ENCODE results near the gene FUT6. TPM values are rescaled to one million over a fixed set of nuclear protein-coding genes. Genes with fewer than 3 reads are reported as not detected.

The FUT6 gene
- total RNA-seq, 2 experiments from 2014 or later, result not detected

DNA sequence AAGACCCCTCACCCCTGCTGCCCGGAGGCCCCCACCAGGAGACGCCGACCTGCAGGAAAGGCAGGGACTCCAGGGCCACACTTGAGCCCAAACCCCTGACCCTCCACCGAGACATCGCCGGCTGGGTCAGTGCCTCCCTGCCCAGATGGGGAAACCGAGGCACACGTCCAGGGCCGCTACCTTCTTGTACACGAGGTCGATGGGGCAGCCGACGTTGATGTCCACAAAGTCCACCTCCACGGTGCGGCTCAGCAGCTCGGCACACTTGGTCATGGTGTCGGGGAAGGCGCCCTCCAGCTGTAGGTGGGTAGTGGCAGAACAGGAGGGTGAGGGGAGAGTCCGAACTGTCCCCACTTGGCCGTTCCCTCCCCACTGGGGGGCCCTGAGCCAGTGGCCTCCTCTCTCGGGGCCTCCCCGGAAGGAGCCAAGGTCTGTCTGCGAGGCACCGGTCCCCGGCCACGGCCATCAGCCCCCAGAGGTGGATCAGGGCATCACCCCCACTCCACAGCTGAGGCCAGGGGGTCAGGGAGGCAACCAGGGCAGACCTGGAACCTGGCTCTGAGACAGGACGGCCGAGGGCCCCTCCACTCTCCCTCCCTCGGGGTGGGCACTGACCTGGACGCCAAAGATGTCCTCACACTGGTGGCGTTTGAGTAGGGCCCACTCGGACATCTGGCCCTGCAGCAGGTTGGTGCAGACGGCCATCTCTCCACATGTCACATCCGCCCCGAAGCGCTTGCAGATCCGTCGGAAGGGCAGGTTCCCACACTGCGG, 51.9 kb downstream of the FUT6 start:
- DNase-seq, result no peak
- ChIA-PET POLR2A (interaction anchor here (4.0 kb wide), 1 partner anchor 41 kb away, joined by 16 read pairs; no protein-coding TSS in a partner anchor), CTCF (no interaction called here)
- intact Hi-C loops (cut with micrococcal nuclease), result no loop called here
- no peaks in the 10 kb centered on the region for H3K9me3 Mint-ChIP-seq
- peaks cover 37% of the 10 kb centered on the region for H3K36me3 Mint-ChIP-seq (ENCODE audit: low read depth)
- TF ChIP-seq, protein P1, sequence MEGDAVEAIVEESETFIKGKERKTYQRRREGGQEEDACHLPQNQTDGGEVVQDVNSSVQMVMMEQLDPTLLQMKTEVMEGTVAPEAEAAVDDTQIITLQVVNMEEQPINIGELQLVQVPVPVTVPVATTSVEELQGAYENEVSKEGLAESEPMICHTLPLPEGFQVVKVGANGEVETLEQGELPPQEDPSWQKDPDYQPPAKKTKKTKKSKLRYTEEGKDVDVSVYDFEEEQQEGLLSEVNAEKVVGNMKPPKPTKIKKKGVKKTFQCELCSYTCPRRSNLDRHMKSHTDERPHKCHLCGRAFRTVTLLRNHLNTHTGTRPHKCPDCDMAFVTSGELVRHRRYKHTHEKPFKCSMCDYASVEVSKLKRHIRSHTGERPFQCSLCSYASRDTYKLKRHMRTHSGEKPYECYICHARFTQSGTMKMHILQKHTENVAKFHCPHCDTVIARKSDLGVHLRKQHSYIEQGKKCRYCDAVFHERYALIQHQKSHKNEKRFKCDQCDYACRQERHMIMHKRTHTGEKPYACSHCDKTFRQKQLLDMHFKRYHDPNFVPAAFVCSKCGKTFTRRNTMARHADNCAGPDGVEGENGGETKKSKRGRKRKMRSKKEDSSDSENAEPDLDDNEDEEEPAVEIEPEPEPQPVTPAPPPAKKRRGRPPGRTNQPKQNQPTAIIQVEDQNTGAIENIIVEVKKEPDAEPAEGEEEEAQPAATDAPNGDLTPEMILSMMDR (IDR thresholded peaks at IDR 0.05), result no peak
- H3K4me1 Mint-ChIP-seq (ENCODE audit: low read depth), result peaks cover 17% of the 10 kb centered on the region
- no peak for ATAC-seq
- no peaks in the 10 kb centered on the region for H3K27me3 Mint-ChIP-seq
- no peak overlapping the region for H3K4me3 Mint-ChIP-seq
- H3K27ac Mint-ChIP-seq, result no peak overlapping the region

DNA sequence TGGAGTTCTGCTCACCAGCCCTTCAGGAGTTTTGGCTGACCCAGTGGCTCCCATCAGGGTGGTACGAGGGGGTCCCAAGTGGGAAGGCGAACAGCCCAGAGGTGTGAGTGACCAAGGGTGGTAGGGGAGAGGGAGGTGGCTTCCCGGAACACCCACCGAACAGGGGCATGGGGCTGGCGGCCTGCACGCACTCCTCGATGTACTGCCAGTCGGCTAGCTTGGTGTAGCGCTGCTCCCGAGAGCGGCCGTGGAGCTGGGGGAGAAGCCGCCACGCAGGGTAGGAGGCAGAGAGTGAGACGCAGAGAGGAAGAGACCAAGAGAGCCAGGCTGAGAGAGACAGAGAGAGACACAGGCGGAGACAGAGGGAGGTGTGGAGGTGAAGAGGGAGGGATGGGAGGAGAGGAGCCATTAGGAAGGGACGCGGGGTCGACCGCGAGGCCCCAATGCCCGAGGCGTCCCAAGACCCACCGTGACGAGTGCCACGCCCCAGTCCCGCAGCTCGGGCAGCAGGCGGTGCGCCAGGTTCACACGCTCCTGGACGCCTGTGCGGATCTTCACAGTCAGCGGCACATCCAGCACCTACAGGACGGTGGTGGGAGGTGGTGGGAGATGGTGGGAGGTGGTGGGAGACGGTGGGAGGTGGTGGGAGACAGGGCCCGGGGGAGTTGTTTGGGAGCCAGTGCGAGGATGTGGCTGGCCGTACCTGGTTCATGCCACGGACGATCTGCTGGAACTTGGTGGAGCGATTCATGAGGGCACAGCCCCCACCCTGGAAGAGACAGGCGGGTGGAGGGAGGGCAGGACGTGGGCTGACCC, 52.7 kb downstream of the FUT6 start:
- Mint-ChIP-seq H3K9me3 (no peaks in the 10 kb centered on the region), H3K4me3 (no peak overlapping the region), H3K36me3 (ENCODE audit: low read depth) (peaks cover 37% of the 10 kb centered on the region), H3K27me3 (no peaks in the 10 kb centered on the region), H3K27ac (no peak overlapping the region), H3K4me1 (ENCODE audit: low read depth) (peaks cover 17% of the 10 kb centered on the region)
- DNase-seq (no peak), ATAC-seq (no peak)
- TF ChIP-seq, protein P1 (IDR thresholded peaks at IDR 0.05), result no peak
- ChIA-PET CTCF (no interaction called here), POLR2A (no interaction called here)
- intact Hi-C loops (cut with micrococcal nuclease), result no loop called here

DNA sequence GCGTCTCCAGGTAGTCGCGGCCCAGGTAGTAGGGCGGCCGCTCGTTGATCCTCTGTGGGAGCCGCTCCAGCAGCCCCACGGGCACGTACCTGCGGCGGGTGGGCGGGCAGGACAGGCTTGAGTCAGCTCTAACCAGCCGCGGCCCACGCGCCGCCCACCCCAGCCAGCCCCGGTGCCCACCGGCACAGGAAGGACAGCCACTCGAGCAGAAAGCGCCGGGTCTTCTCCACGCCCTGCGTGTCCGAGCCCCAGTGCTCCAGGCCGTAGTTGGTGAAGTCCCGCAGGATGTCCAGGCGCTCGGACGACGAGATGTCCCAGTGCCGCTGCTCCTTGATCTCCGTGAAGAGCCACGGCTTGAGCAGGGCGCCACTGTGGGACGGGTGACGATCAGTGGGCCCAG, 54.1 kb downstream of the FUT6 start:
- Mint-ChIP-seq H3K27me3 (no peaks in the 10 kb centered on the region), H3K4me3 (no peak overlapping the region), H3K9me3 (no peaks in the 10 kb centered on the region), H3K27ac (no peak overlapping the region), H3K36me3 (ENCODE audit: low read depth) (peaks cover 29% of the 10 kb centered on the region), H3K4me1 (ENCODE audit: low read depth) (peaks cover 12% of the 10 kb centered on the region)
- intact Hi-C loops (cut with micrococcal nuclease), result no loop called here
- DNase-seq, result no peak
- ATAC-seq, result no peak
- ChIA-PET POLR2A (no interaction called here), CTCF (interaction anchor here (0.9 kb wide), 1 partner anchor 96 kb away, joined by 3 read pairs; no protein-coding TSS in a partner anchor)
- TF ChIP-seq, protein P1 (IDR thresholded peaks at IDR 0.05), result no peak

DNA sequence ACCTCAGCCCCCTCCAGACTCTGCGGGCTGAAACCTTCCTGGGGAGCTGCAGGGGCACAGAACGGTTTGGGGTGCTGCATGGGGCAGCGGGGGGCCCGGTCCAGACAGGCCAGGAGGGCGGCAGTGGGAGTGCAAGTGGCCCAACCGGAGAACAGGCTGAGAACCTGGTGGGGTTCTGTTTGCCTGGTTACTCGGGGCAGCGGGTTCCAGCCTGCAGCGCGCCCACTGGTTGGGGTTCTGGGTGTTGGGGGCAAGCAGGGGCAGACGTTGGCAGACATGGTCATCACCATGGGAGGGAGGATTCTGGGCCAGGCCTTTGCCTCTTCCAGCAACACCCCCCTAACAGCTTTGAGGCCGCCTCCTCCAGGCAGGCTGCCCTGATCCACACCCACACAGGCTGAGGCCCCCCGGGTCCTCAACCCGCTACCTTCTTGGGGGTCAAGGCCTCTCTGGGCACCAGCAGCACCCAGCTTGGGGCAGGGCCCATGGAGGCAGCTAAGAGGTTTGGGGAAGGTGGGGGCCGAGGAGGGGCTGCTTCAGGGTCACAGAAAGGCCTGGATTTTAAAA, 54.8 kb downstream of the FUT6 start, which contains the start of gene PRR22:
PRR22 (minus strand) TSS at position 166 of the 567 bp plus-strand sequence; CDS start at position 80, 86 bp downstream.
- peaks cover 23% of the 10 kb centered on the region for H3K36me3 Mint-ChIP-seq (ENCODE audit: low read depth)
- POLR2A ChIA-PET, result interaction anchor here (0.7 to 1.5 kb wide), 3 partner anchors 10 to 66 kb away, joined by 3 to 5 read pairs (median 4); no protein-coding TSS in a partner anchor
- TF ChIP-seq, protein P1 (IDR thresholded peaks at IDR 0.05), result no peak
- H3K27ac Mint-ChIP-seq, result no peak within 1 kb of the TSS
- ATAC-seq (no peak), DNase-seq (no peak)
- no peak within 1 kb of the TSS for H3K4me3 Mint-ChIP-seq
- intact Hi-C loops (cut with micrococcal nuclease), result no loop called here
- peaks cover 7% of the 10 kb centered on the region for H3K4me1 Mint-ChIP-seq (ENCODE audit: low read depth)
- no peaks in the 10 kb centered on the region for H3K9me3 Mint-ChIP-seq
- no peaks in the 10 kb centered on the region for H3K27me3 Mint-ChIP-seq
- CTCF ChIA-PET, result interaction anchor here (0.9 kb wide), 1 partner anchor 95 kb away, joined by 3 read pairs; no protein-coding TSS in a partner anchor
